WTC11 (cell line): Measurements from ENCODE around the gene GCM1. TPM values are rescaled to one million over a fixed set of nuclear protein-coding genes. Genes with fewer than 3 reads are reported as not detected.

Experiments used
- ATAC-seq: fragments of 200-7000 bp; cut with Tn5 transposase; 2 replicates; pipeline ENCODE4 v1.10.0; 2021; ENCODE audit warnings: mild to moderate bottlenecking, moderate library complexity
- CTCF ChIA-PET: fragments of 300-600 bp; sonication (Branson Sonifier 250); formaldehyde crosslinking; loops from one replicate; lab custom pipeline; 2021; ENCODE audit warnings: antibody characterized with exemption; lab: Charles Lee
- POLR2A ChIA-PET: fragments of 350-600 bp; sonication (Branson Sonifier 250); formaldehyde crosslinking; loops from one replicate; lab custom pipeline; 2021; ENCODE audit warnings: antibody characterized with exemption; lab: Charles Lee
- DNase-seq: peaks from one replicate; pipeline ENCODE4 v3.0.0; 2021; ENCODE audit warnings: low spot score
- H3K27ac Mint-ChIP-seq: 2 replicates; pipeline ENCODE4 v1.8.0; 2021; ENCODE audit warnings: mixed read lengths
- H3K27me3 Mint-ChIP-seq: 2 replicates; pipeline ENCODE4 v1.8.0; 2021; ENCODE audit warnings: low read depth, mild to moderate bottlenecking, moderate library complexity, mixed read lengths
- H3K36me3 Mint-ChIP-seq: 2 replicates; pipeline ENCODE4 v1.8.0; 2021; ENCODE audit warnings: mixed read lengths
- H3K4me1 Mint-ChIP-seq: 2 replicates; pipeline ENCODE4 v1.8.0; 2022; ENCODE audit warnings: mixed read lengths
- H3K4me3 Mint-ChIP-seq: 2 replicates; pipeline ENCODE4 v1.8.0; 2021; ENCODE audit warnings: mild to moderate bottlenecking, moderate library complexity, mixed read lengths
- H3K9me3 Mint-ChIP-seq: 2 replicates; pipeline ENCODE4 v1.8.0; 2021; ENCODE audit warnings: mixed read lengths
- AFF4 ChIP-seq: sonication (generic); formaldehyde crosslinking; IDR thresholded peaks from 2 replicates; pipeline ENCODE4 v1.8.1; 2023; ENCODE audit warnings: mild to moderate bottlenecking, missing genetic modification reagents, borderline replicate concordance
- ATF1 ChIP-seq: sonication (generic); formaldehyde crosslinking; IDR thresholded peaks from 2 replicates; pipeline ENCODE4 v1.8.1; 2023; ENCODE audit warnings: mild to moderate bottlenecking, moderate library complexity, missing genetic modification reagents
- ATF3 ChIP-seq: sonication (generic); formaldehyde crosslinking; conservative IDR thresholded peaks from 2 replicates; pipeline ENCODE4 v1.8.1; 2022; ENCODE audit warnings: mild to moderate bottlenecking, missing genetic modification reagents
- E2F5 ChIP-seq: sonication (generic); formaldehyde crosslinking; IDR thresholded peaks from 2 replicates; pipeline ENCODE4 v1.8.1; 2022; ENCODE audit warnings: mild to moderate bottlenecking, moderate library complexity, missing genetic modification reagents
- ETV6 ChIP-seq: sonication (generic); formaldehyde crosslinking; IDR thresholded peaks from 2 replicates; pipeline ENCODE4 v1.8.1; 2022; ENCODE audit warnings: mild to moderate bottlenecking, missing genetic modification reagents
- FOXP1 ChIP-seq: sonication (generic); formaldehyde crosslinking; IDR thresholded peaks from 2 replicates; pipeline ENCODE4 v1.8.0; 2022; ENCODE audit warnings: missing genetic modification reagents, mild to moderate bottlenecking, moderate library complexity, borderline replicate concordance
- GABPB1 ChIP-seq: sonication (generic); formaldehyde crosslinking; IDR thresholded peaks from 2 replicates; pipeline ENCODE4 v1.8.1; 2023; ENCODE audit warnings: mild to moderate bottlenecking, missing genetic modification reagents
- GTF2I ChIP-seq: fragments of 250-450 bp; sonication (Bioruptor Pico); conservative IDR thresholded peaks from 2 replicates; pipeline ENCODE4 v1.4.0; 2021; ENCODE audit warnings: mild to moderate bottlenecking
- HMGA2 ChIP-seq: fragments of 250-450 bp; sonication (Bioruptor Pico); IDR thresholded peaks from 2 replicates; pipeline ENCODE4 v1.4.0; 2021; ENCODE audit warnings: mild to moderate bottlenecking, moderate library complexity
- NFATC4 ChIP-seq: fragments of 250-450 bp; sonication (Bioruptor Pico); IDR thresholded peaks from 2 replicates; pipeline ENCODE4 v1.9.0; 2021; ENCODE audit warnings: mild to moderate bottlenecking
- OVOL2 ChIP-seq: fragments of 250-450 bp; sonication (Bioruptor Pico); IDR thresholded peaks from 2 replicates; pipeline ENCODE4 v1.9.0; 2021; ENCODE audit warnings: mild to moderate bottlenecking, borderline replicate concordance
- RELA ChIP-seq: sonication (generic); formaldehyde crosslinking; IDR thresholded peaks from 2 replicates; pipeline ENCODE4 v1.8.1; 2022; ENCODE audit warnings: missing genetic modification reagents, mild to moderate bottlenecking, borderline replicate concordance
- SOX15 ChIP-seq: fragments of 250-450 bp; sonication (Bioruptor Pico); IDR thresholded peaks from 2 replicates; pipeline ENCODE4 v1.9.0; 2021; ENCODE audit warnings: mild to moderate bottlenecking
- TEAD1 ChIP-seq: sonication (generic); formaldehyde crosslinking; IDR thresholded peaks from 2 replicates; pipeline ENCODE4 v1.8.0; 2022; ENCODE audit warnings: mild to moderate bottlenecking, missing genetic modification reagents
- USF2 ChIP-seq: sonication (generic); formaldehyde crosslinking; IDR thresholded peaks from 2 replicates; pipeline ENCODE4 v1.8.1; 2023; ENCODE audit warnings: mild to moderate bottlenecking, missing genetic modification reagents, moderate library complexity
- ZNF138 ChIP-seq: sonication (generic); formaldehyde crosslinking; conservative IDR thresholded peaks from 2 replicates; pipeline ENCODE4 v1.8.1; 2022; ENCODE audit warnings: mild to moderate bottlenecking, moderate library complexity, missing genetic modification reagents
- ZNF232 ChIP-seq: sonication (generic); formaldehyde crosslinking; IDR thresholded peaks from 2 replicates; pipeline ENCODE4 v1.8.0; 2022; ENCODE audit warnings: mild to moderate bottlenecking, missing genetic modification reagents
- ZNF317 ChIP-seq: sonication (generic); formaldehyde crosslinking; IDR thresholded peaks from 2 replicates; pipeline ENCODE4 v1.8.1; 2023; ENCODE audit warnings: low read depth, mild to moderate bottlenecking, moderate library complexity, missing genetic modification reagents, borderline replicate concordance
- total RNA-seq: library from RNA; stranded (reverse); gene quantifications from 3 replicates; pipeline ENCODE4 v1.2.3, GENCODE V29; 2021

The GCM1 gene
- total RNA-seq, 1 experiment from 2014 or later, result 0.09 TPM

- ATAC-seq, result no peak
- DNase-seq, result no peak
- TF ChIP-seq ETV6 (CRISPR knock-in tag) (no peak), ZNF232 (CRISPR knock-in tag) (no peak), NFATC4 (CRISPR knock-in tag) (no peak), GABPB1 (CRISPR knock-in tag) (no peak), ZNF317 (no peak), TEAD1 (CRISPR knock-in tag) (no peak), ATF3 (CRISPR knock-in tag) (no peak)
- Mint-ChIP-seq H3K36me3 (no peaks in the 10 kb centered on the region), H3K4me1 (peaks cover 18% of the 10 kb centered on the region), H3K27me3 (no peaks in the 10 kb centered on the region; the same call in 1 of the 2 replicates), H3K4me3 (no peak overlapping the region), H3K9me3 (no peaks in the 10 kb centered on the region), H3K27ac (no peak overlapping the region)
- CTCF ChIA-PET, result interaction anchor here (0.8 kb wide), 1 partner anchor 46 kb away, joined by 3 read pairs; no protein-coding TSS in a partner anchor
- POLR2A ChIA-PET, result interaction anchor here (0.6 kb wide), 1 partner anchor 33 kb away, joined by 4 read pairs; no protein-coding TSS in a partner anchor
Observed at GRCh38 chr6:53125276-53125675, 23.4 kb downstream of the GCM1 start.

DNA sequence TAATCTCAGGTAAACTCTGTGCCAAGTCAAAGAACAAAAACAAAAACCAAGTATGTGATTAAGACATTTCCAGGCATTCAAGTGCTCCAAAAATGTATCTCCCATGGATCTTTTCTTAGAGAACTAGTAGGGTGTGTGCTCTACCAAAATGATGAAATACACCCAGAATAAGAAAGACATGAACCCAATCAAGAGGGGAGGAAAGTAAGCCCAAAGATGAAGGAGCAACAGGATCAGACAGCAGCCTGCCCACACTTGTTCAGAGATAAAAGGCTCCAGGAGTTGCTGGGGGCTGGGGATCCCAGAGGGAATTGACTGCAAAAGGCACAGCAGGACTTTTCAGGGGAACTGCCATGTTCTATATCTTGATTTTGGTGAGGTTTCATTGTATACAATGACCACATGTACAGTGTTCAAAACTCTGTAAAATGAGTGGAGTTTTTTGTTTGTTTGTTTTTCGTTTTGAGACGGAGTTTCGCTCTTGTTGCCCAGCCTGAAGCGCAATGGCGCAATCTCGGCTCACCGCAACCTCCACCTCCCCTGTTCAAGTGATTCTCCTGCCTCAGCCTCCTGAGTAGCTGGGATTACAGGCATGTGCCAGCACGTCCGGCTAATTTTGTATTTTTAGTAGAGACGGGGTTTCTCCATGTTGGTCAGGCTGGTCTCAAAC lies 24.4 kb downstream of the GCM1 start:
- H3K4me1 Mint-ChIP-seq, result peaks cover 28% of the 10 kb centered on the region
- H3K9me3 Mint-ChIP-seq, result no peaks in the 10 kb centered on the region
- ATAC-seq (no peak), DNase-seq (no peak)
- ChIA-PET POLR2A (no interaction called here), CTCF (interaction anchor here (0.6 kb wide), 1 partner anchor 14 kb away, joined by 3 read pairs; no protein-coding TSS in a partner anchor)
- no peak overlapping the region for H3K4me3 Mint-ChIP-seq
- H3K27ac Mint-ChIP-seq, result no peak overlapping the region; the same call in 1 of the 2 replicates
- H3K36me3 Mint-ChIP-seq, result no peaks in the 10 kb centered on the region
- TF ChIP-seq E2F5 (no peak), GTF2I (CRISPR knock-in tag) (no peak), OVOL2 (no peak), ATF1 (CRISPR knock-in tag) (no peak), ZNF138 (CRISPR knock-in tag) (no peak), SOX15 (CRISPR knock-in tag) (no peak), RELA (CRISPR knock-in tag) (no peak), USF2 (CRISPR knock-in tag) (no peak), ETV6 (CRISPR knock-in tag) (no peak), AFF4 (CRISPR knock-in tag) (no peak), HMGA2 (CRISPR knock-in tag) (no peak), FOXP1 (CRISPR knock-in tag) (no peak), ZNF232 (CRISPR knock-in tag) (no peak)
- H3K27me3 Mint-ChIP-seq, result no peaks in the 10 kb centered on the region; the same call in 1 of the 2 replicates
